Neutrophil (primary cell): ENCODE data around the gene SLC9B1.

Experiments used
- H3K27ac ChIP-seq: fragments of 200-600 bp; sonication (generic); 2 replicates; pipeline ENCODE4 v1.5.1; 2016; ENCODE audit warnings: mild to moderate bottlenecking, moderate library complexity
- H3K27me3 ChIP-seq: fragments of 200-600 bp; sonication (generic); 2 replicates; pipeline ENCODE4 v1.6.0; 2016; ENCODE audit warnings: mild to moderate bottlenecking
- H3K36me3 ChIP-seq: fragments of 200-600 bp; sonication (generic); 2 replicates; pipeline ENCODE4 v1.5.1; 2017
- H3K4me1 ChIP-seq, 2 experiments: fragments of 200-600 bp in 1 of 2; sonication (generic) in 1 of 2; 1 replicate in 1 of 2; 2 replicates in 1 of 2; pipeline versions ENCODE4 v1.5.1 to v1.6.1; 2013 to 2016; ENCODE audit warnings: low read depth in 1 of 2, low read length in 1 of 2, mild to moderate bottlenecking in 1 of 2, moderate library complexity in 1 of 2; ENCODE audit not compliant: control insufficient read depth in 1 of 2, insufficient read depth in 1 of 2
- H3K4me3 ChIP-seq, 2 experiments: fragments of 200-600 bp in 1 of 2; sonication (generic) in 1 of 2; 1 replicate in 1 of 2; 2 replicates in 1 of 2; pipeline ENCODE4 v1.5.1; 2013 to 2016; ENCODE audit warnings: low read depth in 1 of 2, low read length in 1 of 2, mild to moderate bottlenecking in 1 of 2, moderate library complexity in 1 of 2
- H3K9me3 ChIP-seq: fragments of 200-600 bp; sonication (generic); 2 replicates; pipeline ENCODE4 v1.5.1; 2016
- TF ChIP-seq, protein P1 (sequence below): fragments of 200-600 bp; sonication (generic); IDR thresholded peaks from 2 replicates; pipeline ENCODE4 v1.5.1; 2016; ENCODE audit warnings: antibody characterized with exemption

Gene SLC9B1

DNA sequence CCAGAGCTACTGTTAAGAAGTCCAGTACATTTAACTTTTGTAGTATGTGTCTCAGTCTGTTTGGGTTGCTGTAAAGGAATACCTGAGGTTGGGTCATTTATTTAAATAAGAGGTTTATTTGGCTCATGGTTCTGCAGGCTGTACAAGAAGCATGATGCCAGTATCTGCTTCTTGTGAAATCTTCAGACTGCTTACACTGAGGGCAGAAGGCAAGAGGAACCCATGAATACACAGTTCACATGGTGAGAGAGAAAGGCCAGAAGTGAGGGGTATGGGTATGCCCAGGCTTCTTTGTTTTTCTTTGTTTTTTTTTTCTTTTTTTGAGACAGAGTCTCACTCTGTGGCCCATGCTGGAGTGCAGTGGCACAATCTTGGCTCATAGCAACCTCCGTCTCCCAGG lies 156.8 kb downstream of the SLC9B1 start:
- H3K27ac ChIP-seq, result peak overlapping the region; percentile 70
- H3K36me3 ChIP-seq, result no peaks in the 10 kb centered on the region
- TF ChIP-seq, protein P1, sequence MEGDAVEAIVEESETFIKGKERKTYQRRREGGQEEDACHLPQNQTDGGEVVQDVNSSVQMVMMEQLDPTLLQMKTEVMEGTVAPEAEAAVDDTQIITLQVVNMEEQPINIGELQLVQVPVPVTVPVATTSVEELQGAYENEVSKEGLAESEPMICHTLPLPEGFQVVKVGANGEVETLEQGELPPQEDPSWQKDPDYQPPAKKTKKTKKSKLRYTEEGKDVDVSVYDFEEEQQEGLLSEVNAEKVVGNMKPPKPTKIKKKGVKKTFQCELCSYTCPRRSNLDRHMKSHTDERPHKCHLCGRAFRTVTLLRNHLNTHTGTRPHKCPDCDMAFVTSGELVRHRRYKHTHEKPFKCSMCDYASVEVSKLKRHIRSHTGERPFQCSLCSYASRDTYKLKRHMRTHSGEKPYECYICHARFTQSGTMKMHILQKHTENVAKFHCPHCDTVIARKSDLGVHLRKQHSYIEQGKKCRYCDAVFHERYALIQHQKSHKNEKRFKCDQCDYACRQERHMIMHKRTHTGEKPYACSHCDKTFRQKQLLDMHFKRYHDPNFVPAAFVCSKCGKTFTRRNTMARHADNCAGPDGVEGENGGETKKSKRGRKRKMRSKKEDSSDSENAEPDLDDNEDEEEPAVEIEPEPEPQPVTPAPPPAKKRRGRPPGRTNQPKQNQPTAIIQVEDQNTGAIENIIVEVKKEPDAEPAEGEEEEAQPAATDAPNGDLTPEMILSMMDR, result no peak
- peaks cover 16 to 18% of the 10 kb centered on the region in 2 experiments for H3K4me1 ChIP-seq
- H3K9me3 ChIP-seq, result no peaks in the 10 kb centered on the region
- H3K27me3 ChIP-seq, result no peaks in the 10 kb centered on the region
- H3K4me3 ChIP-seq, result no peak overlapping the region

DNA sequence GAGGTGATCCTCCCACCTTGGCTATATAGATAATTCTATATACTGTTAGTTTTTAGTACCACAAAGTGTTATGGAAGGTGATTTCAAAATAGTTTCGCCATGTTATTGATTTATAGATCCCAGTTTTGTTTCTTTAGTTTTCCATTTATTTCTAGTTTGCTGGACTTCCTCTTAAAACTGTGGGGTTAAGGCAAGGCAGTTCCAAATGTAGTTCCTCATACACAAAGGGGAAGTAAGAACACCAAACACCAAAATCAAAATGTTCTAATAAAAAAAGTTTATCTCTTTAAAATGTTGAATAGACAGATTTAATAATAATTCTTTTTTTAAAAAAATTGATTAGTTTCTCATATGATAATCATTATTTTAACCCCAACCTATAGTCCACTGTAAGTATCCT lies 157.5 kb downstream of the SLC9B1 start:
- H3K4me3 ChIP-seq, result no peak overlapping the region
- no peaks in the 10 kb centered on the region for H3K27me3 ChIP-seq
- H3K4me1 ChIP-seq, result peaks cover 13 to 14% of the 10 kb centered on the region in 2 experiments
- TF ChIP-seq, protein P1, result no peak
- no peaks in the 10 kb centered on the region for H3K36me3 ChIP-seq
- no peaks in the 10 kb centered on the region for H3K9me3 ChIP-seq
- peak overlapping the region; percentile 70 for H3K27ac ChIP-seq

DNA sequence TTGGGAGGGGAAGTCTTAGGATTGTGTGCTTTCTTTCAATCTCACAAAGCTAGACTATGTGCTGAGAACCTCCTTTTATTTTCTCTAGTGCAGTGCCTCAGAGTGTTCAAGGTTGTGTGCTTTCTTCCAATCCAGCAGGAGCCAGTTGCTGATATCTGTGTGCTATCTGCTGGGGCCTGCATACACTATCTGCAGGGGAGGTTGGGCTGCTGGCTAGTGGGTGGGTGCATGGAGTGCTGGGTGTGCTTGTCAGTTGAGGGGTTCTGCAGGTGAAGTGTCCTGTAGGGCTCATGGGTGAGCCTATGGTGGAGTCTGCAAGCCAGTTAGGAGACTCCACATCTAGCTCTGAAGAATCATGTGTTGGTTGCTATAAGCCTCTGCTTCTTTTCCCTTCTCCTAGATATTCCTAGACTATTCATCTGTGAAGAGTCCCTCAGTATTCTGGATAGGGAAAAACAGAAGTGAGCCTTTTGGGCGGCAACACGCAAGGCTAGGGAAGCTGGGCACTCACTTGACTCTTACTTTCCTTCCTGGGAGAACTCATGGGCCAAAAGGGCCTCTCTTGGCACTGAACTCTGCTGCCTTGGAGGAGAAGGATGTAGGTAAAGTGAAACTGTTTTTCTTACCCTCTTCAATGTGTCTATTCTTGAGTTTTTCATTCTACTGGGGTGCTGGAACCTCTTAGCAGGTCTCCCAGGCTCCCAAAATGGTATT lies 158.7 kb downstream of the SLC9B1 start:
- H3K9me3 ChIP-seq, result no peaks in the 10 kb centered on the region
- peaks cover 13 to 14% of the 10 kb centered on the region in 2 experiments for H3K4me1 ChIP-seq
- no peaks in the 10 kb centered on the region for H3K27me3 ChIP-seq
- TF ChIP-seq, protein P1, result no peak
- no peak overlapping the region for H3K27ac ChIP-seq
- H3K36me3 ChIP-seq, result no peaks in the 10 kb centered on the region
- H3K4me3 ChIP-seq, result no peak overlapping the region

DNA sequence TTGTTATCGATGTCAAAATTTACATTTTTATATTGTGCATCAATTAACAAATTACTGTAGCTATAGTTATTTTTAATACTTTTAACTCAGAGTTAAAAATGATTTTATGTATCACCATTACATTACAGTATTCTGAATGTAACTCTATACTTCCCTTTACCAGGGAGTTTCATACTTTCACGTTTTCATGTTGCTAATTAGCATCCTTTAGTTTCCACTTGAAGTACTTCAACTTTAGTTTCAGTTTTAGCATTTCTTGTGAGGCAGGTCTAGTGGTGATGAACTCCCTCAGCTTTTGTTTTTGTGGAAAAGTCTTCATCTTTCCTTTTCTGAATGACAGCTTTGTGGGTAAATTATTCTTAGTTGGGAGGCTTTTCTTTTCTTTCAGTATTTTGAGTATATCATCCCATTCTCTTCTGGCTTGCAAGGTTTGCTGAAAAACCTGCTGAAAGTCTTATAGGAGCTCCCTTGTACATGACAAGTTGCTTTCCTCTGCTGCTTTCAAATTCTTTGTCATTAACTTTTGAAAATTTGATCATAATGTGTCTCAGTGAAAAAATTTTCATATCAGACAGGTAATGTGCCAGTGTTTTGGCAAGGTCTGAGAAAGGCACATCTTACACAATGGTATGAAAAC lies 160.6 kb downstream of the SLC9B1 start:
- H3K36me3 ChIP-seq, result no peaks in the 10 kb centered on the region
- TF ChIP-seq, protein P1, result no peak
- no peaks in the 10 kb centered on the region for H3K27me3 ChIP-seq
- H3K9me3 ChIP-seq, result no peaks in the 10 kb centered on the region
- no peak overlapping the region for H3K27ac ChIP-seq
- no peak overlapping the region for H3K4me3 ChIP-seq
- H3K4me1 ChIP-seq, result peaks cover 13 to 14% of the 10 kb centered on the region in 2 experiments
